22Rv1 (cell line): ENCODE results near the gene FASTK.

Source experiments
- H3K27ac ChIP-seq: fragments of 450-650 bp; 2 replicates; pipeline ENCODE4 v1.5.1; 2017
- CTCF ChIP-seq: fragments of 450-650 bp; IDR thresholded peaks from 2 replicates; pipeline ENCODE4 v1.5.1; 2017; ENCODE audit warnings: mild to moderate bottlenecking
- ZFX ChIP-seq: fragments of 450-650 bp; IDR thresholded peaks from 2 replicates; pipeline ENCODE4 v1.6.1; 2017; ENCODE audit warnings: antibody characterized with exemption, borderline replicate concordance

FASTK gene

GRCh38 chr7:151125846-151126481 is 45.4 kb upstream of the FASTK start:
- peak overlapping the region; percentile 87 for H3K27ac ChIP-seq
- TF ChIP-seq CTCF (no peak; the same call in 1 of the 2 replicates), ZFX (no peak)

GRCh38 chr7:151125470-151125845 is 44.8 kb upstream of the FASTK start:
- TF ChIP-seq CTCF (peak; percentile 30), ZFX (no peak)
- H3K27ac ChIP-seq: peak overlapping the region; percentile 87

GRCh38 chr7:151124899-151125399 is 44.3 kb upstream of the FASTK start:
- TF ChIP-seq ZFX (no peak), CTCF (no peak)

GRCh38 chr7:151124481-151124880 is 43.9 kb upstream of the FASTK start:
- H3K27ac ChIP-seq: peak overlapping the region; percentile 87
- TF ChIP-seq CTCF (no peak), ZFX (no peak)

More at GRCh38 chr7:151124899-151125399, 44.3 kb upstream of the FASTK start:
- H3K27ac ChIP-seq: peak overlapping the region; percentile 87

GRCh38 chr7:151123822-151124464 is 43.3 kb upstream of the FASTK start:
- H3K27ac ChIP-seq: peak overlapping the region; percentile 87
- no peak for TF ChIP-seq ZFX
- peak; percentile 100 for TF ChIP-seq CTCF

GRCh38 chr7:151123158-151123821 is 42.7 kb upstream of the FASTK start:
- no peak for TF ChIP-seq ZFX
- no peak for TF ChIP-seq CTCF
- H3K27ac ChIP-seq: peak overlapping the region; percentile 87

- TF ChIP-seq ZFX: no peak
- no peak for TF ChIP-seq CTCF
- H3K27ac ChIP-seq: no peak overlapping the region
These were observed 42.2 kb upstream of the FASTK start for GRCh38 chr7:151122796-151123157.
